Ishikawa (cell line): ENCODE data around the gene DNAH17.

Experiments used
- CEBPB ChIP-seq: IDR thresholded peaks from 2 replicates; pipeline ENCODE4 v1.6.1; 2012
- CREB1 ChIP-seq: IDR thresholded peaks from 2 replicates; pipeline ENCODE4 v1.6.1; 2012; ENCODE audit warnings: low read depth
- EGR1 ChIP-seq: IDR thresholded peaks from 2 replicates; pipeline ENCODE4 v1.6.1; 2012
- EP300 ChIP-seq: IDR thresholded peaks from 2 replicates; pipeline ENCODE4 v1.6.1; 2012; ENCODE audit warnings: borderline replicate concordance
- FOXM1 ChIP-seq: IDR thresholded peaks from 2 replicates; pipeline ENCODE4 v1.6.1; 2012; ENCODE audit warnings: low read depth, borderline replicate concordance
- MAX ChIP-seq: IDR thresholded peaks from 2 replicates; pipeline ENCODE4 v1.6.1; 2012
- NFIC ChIP-seq: IDR thresholded peaks from 2 replicates; pipeline ENCODE4 v1.6.1; 2012
- RAD21 ChIP-seq: IDR thresholded peaks from 2 replicates; pipeline ENCODE4 v1.6.1; 2012; ENCODE audit warnings: low read depth
- REST ChIP-seq: IDR thresholded peaks from 2 replicates; pipeline ENCODE4 v1.6.1; 2012; ENCODE audit warnings: low read depth, mild to moderate bottlenecking
- TAF1 ChIP-seq: IDR thresholded peaks from 2 replicates; pipeline ENCODE4 v1.6.1; 2012; ENCODE audit warnings: low read depth, mild to moderate bottlenecking
- TCF12 ChIP-seq: IDR thresholded peaks from 2 replicates; pipeline ENCODE4 v1.6.1; 2012; ENCODE audit warnings: low read depth
- TEAD4 ChIP-seq: IDR thresholded peaks from 2 replicates; pipeline ENCODE4 v1.6.1; 2012
- USF1 ChIP-seq: IDR thresholded peaks from 2 replicates; pipeline ENCODE4 v1.6.1; 2012
- YY1 ChIP-seq: IDR thresholded peaks from 2 replicates; pipeline ENCODE4 v1.6.1; 2012; ENCODE audit warnings: low read depth
- ZBTB7A ChIP-seq: IDR thresholded peaks from 2 replicates; pipeline ENCODE4 v1.6.1; 2012; ENCODE audit warnings: low read depth

The DNAH17 gene

GRCh38 chr17:78546476-78546875, 30.7 kb downstream of the DNAH17 start:
- TF ChIP-seq EGR1, result no peak
- TF ChIP-seq EP300, result no peak
- no peak for TF ChIP-seq RAD21
- TF ChIP-seq CEBPB, result no peak
- TF ChIP-seq REST, result no peak
- no peak for TF ChIP-seq TEAD4
- TF ChIP-seq TCF12, result no peak
- no peak for TF ChIP-seq USF1
- no peak for TF ChIP-seq FOXM1
- no peak for TF ChIP-seq TAF1
- no peak for TF ChIP-seq ZBTB7A
- no peak for TF ChIP-seq YY1
- TF ChIP-seq CREB1, result no peak
- TF ChIP-seq NFIC, result no peak
- TF ChIP-seq MAX, result no peak

GRCh38 chr17:78544881-78545755, 32.1 kb downstream of the DNAH17 start:
- TF ChIP-seq MAX (no peak), CREB1 (no peak), TCF12 (no peak), ZBTB7A (no peak), EGR1 (no peak)

GRCh38 chr17:78541488-78542206, 35.5 kb downstream of the DNAH17 start:
- TF ChIP-seq FOXM1, result no peak
- TF ChIP-seq TEAD4, result no peak
- no peak for TF ChIP-seq ZBTB7A
- TF ChIP-seq REST, result no peak
- TF ChIP-seq NFIC, result no peak
- TF ChIP-seq USF1, result no peak
- TF ChIP-seq CREB1, result no peak
- TF ChIP-seq TCF12, result no peak
- no peak for TF ChIP-seq YY1
- TF ChIP-seq TAF1, result no peak
- no peak for TF ChIP-seq RAD21
- TF ChIP-seq MAX, result no peak
- no peak for TF ChIP-seq EP300
- no peak for TF ChIP-seq EGR1
- TF ChIP-seq CEBPB, result no peak

GRCh38 chr17:78539781-78540180, 37.4 kb downstream of the DNAH17 start:
- TF ChIP-seq MAX (no peak), EGR1 (no peak), USF1 (no peak), TEAD4 (no peak), ZBTB7A (no peak), CEBPB (no peak), NFIC (no peak), TCF12 (no peak), FOXM1 (no peak), EP300 (no peak), REST (no peak), TAF1 (no peak), RAD21 (no peak), CREB1 (no peak), YY1 (no peak)
